Glutamatergic neuron (in vitro differentiated cells): Measurements from ENCODE around the gene AK8. TPM values are rescaled to one million over a fixed set of nuclear protein-coding genes. Genes with fewer than 3 reads are reported as not detected.

Experiments used
- DNase-seq: peaks from one replicate; pipeline ENCODE4 v3.0.0; 2022
- H3K27ac Mint-ChIP-seq: one replicate; pipeline ENCODE4 v1.8.0; 2020; ENCODE audit warnings: mild to moderate bottlenecking, mixed read lengths, inconsistent platforms; ENCODE audit not compliant: unreplicated experiment
- H3K27me3 Mint-ChIP-seq: one replicate; pipeline ENCODE4 v1.8.0; 2020; ENCODE audit warnings: mild to moderate bottlenecking, moderate library complexity, mixed read lengths, inconsistent platforms; ENCODE audit not compliant: unreplicated experiment
- H3K36me3 Mint-ChIP-seq: one replicate; pipeline ENCODE4 v1.8.0; 2020; ENCODE audit warnings: mild to moderate bottlenecking, mixed read lengths, inconsistent platforms; ENCODE audit not compliant: unreplicated experiment
- H3K4me1 Mint-ChIP-seq: one replicate; pipeline ENCODE4 v1.8.0; 2020; ENCODE audit warnings: mild to moderate bottlenecking, low read depth, mixed read lengths, inconsistent platforms; ENCODE audit not compliant: unreplicated experiment
- H3K4me3 Mint-ChIP-seq: one replicate; pipeline ENCODE4 v1.8.0; 2020; ENCODE audit warnings: mild to moderate bottlenecking, mixed read lengths, inconsistent platforms; ENCODE audit not compliant: unreplicated experiment
- H3K9me3 Mint-ChIP-seq: one replicate; pipeline ENCODE4 v1.8.0; 2020; ENCODE audit warnings: mild to moderate bottlenecking, moderate library complexity, mixed read lengths, inconsistent platforms; ENCODE audit not compliant: unreplicated experiment
- total RNA-seq: library from RNA; stranded (reverse); fragmentation: NEBNext Ultra II Directional; extraction: Animal tissue kit (Norgen Biotek cat#: 25700); gene quantifications from one replicate; pipeline ENCODE4 v1.2.1, GENCODE V29; 2021; ENCODE audit not compliant: unreplicated experiment
- TF ChIP-seq, protein P1 (sequence below): fragments of 200-600 bp; sonication (generic); IDR thresholded peaks from one replicate; pipeline ENCODE4 v1.5.0; 2021; ENCODE audit not compliant: partially characterized antibody, unreplicated experiment

AK8 gene
- total RNA-seq, 1 donor from 2014 or later, result 0.44 TPM

DNA sequence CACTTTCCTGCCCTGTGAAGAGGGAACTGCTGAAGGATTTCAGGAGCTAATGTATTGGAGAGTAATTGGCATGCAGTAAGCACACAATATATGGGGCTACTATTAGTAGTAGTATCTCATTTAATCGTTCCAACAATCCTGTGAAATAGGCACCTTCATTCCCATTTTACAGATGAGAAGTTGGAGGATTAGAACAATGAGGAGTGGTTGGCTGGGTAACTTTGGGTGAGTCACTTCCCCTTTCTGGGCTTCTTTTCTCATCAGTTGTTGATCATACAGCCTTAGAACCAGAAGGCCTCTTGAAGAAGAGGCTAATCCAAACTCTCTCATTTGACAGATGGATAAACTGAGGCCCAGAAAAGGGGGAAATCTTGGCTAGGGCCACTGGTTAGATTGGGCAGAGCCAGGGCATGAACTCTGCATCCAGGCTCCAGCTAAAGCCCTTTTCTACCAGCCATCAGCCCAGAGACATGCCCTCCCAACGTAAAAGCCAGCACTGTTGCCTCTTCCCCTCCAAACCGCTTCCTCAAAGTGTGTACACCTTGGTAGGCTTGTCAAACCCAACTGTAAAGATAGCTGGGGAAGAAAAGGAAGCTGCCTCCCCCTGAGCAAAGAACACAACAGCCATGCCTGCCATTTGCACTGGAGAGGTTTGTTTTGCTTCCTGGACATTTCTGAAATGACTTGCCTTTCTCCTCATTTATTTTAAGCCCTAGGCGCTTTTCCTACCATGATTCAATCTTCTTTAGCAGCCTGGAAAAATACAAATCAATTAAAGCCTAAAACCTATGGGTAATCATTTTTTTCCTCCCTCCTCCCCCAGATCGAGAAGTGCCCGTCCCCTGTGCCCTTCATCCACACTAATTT, 1.6 kb upstream of the AK8 start:
- H3K9me3 Mint-ChIP-seq, result peaks cover 3% of the 10 kb centered on the region
- peaks cover 15% of the 10 kb centered on the region for H3K27me3 Mint-ChIP-seq
- H3K27ac Mint-ChIP-seq, result peak overlapping the region; percentile 22
- no peaks in the 10 kb centered on the region for H3K36me3 Mint-ChIP-seq
- TF ChIP-seq, protein P1, sequence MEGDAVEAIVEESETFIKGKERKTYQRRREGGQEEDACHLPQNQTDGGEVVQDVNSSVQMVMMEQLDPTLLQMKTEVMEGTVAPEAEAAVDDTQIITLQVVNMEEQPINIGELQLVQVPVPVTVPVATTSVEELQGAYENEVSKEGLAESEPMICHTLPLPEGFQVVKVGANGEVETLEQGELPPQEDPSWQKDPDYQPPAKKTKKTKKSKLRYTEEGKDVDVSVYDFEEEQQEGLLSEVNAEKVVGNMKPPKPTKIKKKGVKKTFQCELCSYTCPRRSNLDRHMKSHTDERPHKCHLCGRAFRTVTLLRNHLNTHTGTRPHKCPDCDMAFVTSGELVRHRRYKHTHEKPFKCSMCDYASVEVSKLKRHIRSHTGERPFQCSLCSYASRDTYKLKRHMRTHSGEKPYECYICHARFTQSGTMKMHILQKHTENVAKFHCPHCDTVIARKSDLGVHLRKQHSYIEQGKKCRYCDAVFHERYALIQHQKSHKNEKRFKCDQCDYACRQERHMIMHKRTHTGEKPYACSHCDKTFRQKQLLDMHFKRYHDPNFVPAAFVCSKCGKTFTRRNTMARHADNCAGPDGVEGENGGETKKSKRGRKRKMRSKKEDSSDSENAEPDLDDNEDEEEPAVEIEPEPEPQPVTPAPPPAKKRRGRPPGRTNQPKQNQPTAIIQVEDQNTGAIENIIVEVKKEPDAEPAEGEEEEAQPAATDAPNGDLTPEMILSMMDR, result no peak
- peak overlapping the region; percentile 80 for H3K4me3 Mint-ChIP-seq
- no peak for DNase-seq
- peaks cover 3% of the 10 kb centered on the region for H3K4me1 Mint-ChIP-seq

DNA sequence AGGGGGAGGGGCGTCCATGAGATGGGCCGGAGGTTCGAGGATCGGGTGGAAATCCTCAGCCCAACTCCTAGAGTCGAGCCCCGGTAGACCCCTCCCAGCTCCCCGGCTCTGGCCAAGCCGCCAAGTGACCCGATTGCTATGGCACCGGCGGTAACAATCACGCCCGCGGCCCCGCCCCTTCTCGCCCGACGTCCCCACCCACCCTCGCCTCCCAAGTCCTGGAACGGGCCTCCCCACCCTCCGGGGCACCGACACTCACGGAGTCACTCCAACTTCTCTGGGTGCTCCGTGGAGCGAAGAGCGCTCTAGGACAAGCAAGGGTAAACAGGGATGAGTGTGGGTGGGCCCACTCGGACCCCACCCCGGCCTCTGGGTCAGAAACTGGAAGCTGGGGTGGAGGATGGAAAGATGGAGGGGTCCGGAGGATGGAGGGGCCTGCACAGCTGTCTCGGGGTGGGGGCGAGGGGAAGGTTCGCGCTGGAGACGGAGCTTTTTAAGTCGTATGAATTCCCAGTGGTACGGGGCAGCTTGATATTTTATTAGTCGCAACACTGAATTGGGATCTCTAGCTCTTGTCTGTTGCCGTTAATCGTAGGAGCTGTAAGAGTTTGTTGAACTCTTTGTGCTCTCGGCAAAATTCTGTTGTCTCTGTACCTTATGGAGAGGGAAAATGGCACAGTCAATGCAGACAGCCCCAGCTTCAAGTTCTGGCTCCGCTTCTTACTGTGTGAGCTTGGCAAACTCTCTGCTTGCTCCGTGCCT, 792 bp upstream of the AK8 start, which contains the start of gene SPACA9:
TSS of gene SPACA9 (plus strand) at position 204 of the 762 bp plus-strand sequence. CDS start 5,050 bp downstream, outside the sequence.
- Mint-ChIP-seq H3K4me3 (peak within 1 kb of the TSS; percentile 80), H3K9me3 (peaks cover 3% of the 10 kb centered on the region), H3K27me3 (peaks cover 17% of the 10 kb centered on the region), H3K27ac (peak within 1 kb of the TSS; percentile 22), H3K36me3 (no peaks in the 10 kb centered on the region), H3K4me1 (peaks cover 3% of the 10 kb centered on the region)
- peak; percentile 60 for DNase-seq
- TF ChIP-seq, protein P1, result no peak

DNA sequence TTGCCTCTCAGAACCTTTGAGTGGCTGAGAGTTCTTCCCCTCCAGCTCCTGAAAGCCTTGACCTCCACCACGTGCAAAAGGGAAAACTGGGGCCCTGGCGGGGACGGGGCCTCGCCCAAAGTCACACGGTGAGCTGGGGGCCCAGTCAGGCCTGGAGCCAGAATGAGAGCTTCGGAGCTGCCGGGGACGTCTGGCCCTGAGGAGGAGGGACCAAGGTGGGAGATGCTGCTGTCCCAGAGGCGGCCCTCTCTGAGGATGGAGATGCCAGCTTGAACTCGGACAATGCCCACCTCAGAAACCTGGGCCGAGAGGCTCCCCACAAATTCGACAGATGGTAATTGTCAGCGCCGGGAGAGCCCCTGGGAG, 643 bp downstream of the AK8 start:
- TF ChIP-seq, protein P1, result no peak
- Mint-ChIP-seq H3K36me3 (no peaks in the 10 kb centered on the region), H3K27ac (no peak overlapping the region), H3K27me3 (peaks cover 15% of the 10 kb centered on the region), H3K4me3 (peak overlapping the region; percentile 81), H3K9me3 (peaks cover 3% of the 10 kb centered on the region), H3K4me1 (peaks cover 3% of the 10 kb centered on the region)
- DNase-seq, result no peak

DNA sequence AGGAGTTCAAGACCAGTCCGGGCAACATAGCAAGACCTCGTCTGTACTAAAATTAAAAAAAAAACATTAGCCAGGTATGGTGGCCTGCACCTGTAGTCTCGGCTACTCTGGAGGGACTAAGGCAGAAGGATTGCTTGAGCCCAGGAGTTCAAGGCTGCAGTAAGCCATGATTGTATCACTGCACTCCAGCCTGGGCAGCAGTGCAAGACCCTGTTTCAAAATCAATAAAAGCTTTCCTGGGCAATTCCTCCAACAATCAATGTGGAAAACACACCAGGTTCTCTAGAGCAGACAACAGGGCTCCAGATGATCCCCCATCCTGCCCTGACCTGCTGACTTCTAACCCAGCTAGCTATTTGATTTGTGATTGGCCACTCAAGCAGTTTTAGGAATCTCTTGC, 1.2 kb downstream of the AK8 start:
- Mint-ChIP-seq H3K4me3 (no peak overlapping the region), H3K4me1 (peaks cover 3% of the 10 kb centered on the region), H3K27ac (no peak overlapping the region), H3K27me3 (peaks cover 15% of the 10 kb centered on the region), H3K9me3 (peaks cover 3% of the 10 kb centered on the region), H3K36me3 (no peaks in the 10 kb centered on the region)
- TF ChIP-seq, protein P1, result no peak
- no peak for DNase-seq
